Activated CD4-positive, alpha-beta T cell treated with anti-CD3 and anti-CD28 coated beads, Interleukin-2, Interleukin-4, amounts not matched to agents 100 ng/mL and 50 ng/mL, durations not matched to agents 16 hours and 8 hours (primary cell): ENCODE results near the gene KCNJ9.
"Not testable (repeated sequence)": the region's sequence is repeated elsewhere in the genome, so short reads cannot be mapped to it uniquely, and the experiment has no call there.

Experiments used
- DNase-seq: peaks from one replicate; pipeline ENCODE4 v3.0.0-alpha.2; 2020; ENCODE audit warnings: low spot score

The KCNJ9 gene

DNA sequence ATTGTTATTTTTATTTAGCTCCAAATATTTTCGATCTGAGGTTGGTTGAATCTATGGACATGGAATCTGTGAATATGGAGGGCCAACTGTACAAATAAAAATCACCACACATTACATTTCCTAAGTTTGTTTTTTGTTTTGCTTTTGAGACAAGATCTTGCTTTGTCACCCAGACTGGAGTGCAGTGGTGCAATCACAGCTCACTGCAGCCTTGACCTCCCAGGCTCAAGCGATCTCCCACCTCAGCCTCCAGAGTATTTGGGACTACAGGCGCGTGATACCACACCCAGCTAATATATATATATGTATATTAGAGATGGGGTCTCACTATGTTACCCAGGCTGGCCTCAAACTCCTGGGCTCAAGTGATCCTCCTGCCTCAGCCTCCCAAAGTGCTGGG is 45.0 kb downstream of the KCNJ9 start:
- DNase-seq: not testable (repeated sequence)

DNA sequence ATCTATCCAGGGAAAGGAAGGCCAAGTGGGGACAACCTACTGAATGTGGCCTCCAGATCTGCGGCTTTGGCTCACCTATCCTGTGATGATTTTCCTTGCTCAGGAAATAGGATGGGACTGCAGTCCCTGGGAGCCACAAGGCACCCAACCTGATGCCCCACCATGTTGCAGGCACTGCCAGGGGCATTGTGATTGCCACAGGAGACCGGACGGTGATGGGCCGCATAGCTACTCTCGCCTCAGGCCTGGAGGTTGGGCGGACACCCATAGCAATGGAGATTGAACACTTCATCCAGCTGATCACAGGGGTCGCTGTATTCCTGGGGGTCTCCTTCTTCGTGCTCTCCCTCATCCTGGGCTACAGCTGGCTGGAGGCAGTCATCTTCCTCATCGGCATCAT is 46.0 kb downstream of the KCNJ9 start:
- DNase-seq: no peak

DNA sequence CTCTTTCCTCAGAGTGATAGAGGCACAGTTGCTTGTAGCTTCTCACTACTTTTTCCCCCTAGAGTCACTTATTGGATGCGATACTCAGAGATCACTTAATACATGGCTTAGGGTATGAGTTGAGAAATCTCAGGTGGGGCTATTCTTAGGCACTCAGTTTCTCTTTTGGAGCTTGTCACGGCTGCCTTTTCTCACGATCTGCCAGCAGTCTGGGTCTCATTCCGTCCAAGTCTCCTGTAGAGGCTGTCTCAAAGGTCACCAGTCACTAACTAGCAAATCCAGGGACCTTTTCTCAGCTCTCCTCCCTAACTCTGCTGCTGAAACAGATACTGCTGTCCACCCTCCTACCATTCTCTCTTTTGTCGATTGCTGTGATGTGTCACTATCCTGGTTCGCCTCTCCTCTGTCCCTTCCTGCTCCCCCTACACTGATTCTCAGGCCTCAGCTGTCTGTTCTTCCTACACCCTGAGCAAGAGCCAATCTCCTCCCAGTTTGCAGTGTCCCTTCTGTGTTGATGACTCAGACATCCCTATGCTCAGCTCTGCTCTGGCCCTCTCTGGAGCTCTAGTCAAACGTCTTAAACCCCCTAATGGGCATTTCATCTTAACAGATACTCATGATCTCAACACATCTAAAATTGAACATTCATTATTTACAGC is 46.7 kb downstream of the KCNJ9 start:
- DNase-seq: no peak

DNA sequence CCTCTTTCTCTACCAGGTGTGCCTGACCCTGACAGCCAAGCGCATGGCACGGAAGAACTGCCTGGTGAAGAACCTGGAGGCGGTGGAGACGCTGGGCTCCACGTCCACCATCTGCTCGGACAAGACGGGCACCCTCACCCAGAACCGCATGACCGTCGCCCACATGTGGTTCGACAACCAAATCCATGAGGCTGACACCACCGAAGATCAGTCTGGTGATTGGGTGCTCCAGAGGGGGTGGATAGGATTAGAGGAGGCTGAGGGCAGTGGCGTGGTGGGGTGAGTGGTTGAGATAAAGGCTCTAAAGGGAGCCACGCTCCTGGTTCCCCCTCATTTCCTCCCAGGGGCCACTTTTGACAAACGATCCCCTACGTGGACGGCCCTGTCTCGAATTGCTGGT is 47.3 kb downstream of the KCNJ9 start:
- no peak for DNase-seq

DNA sequence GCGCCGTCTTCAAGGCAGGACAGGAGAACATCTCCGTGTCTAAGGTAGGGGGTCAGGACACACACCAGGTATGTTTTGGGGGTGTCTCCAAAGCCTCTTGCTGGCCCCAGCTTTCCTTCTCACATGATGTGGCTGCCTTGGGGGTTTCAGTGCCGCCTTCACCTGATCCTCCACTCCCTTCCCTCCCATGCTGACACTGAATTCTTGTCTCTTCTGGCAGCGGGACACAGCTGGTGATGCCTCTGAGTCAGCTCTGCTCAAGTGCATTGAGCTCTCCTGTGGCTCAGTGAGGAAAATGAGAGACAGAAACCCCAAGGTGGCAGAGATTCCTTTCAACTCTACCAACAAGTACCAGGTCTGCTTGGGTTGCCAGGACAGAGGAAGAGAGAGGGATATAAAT is 47.7 kb downstream of the KCNJ9 start:
- no peak for DNase-seq

DNA sequence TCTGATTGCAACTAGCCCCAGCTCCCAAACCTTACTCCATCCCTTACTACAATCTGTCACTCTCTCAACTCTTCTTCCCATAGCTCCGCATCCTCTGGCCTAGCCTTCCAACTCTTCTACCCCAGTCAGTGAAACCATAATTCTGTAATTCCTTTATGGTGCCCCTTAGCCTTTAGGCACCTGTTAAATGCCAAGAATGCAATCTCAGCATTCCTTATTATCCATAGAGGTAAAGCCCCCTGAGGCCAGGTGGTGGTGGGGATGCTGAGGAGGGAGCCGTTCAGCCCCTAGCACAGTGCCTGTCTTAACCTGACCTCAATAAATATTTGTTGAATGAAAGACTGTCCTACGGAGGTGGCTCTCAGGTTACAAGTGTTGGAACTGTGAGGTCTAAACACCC is 48.2 kb downstream of the KCNJ9 start:
- no peak for DNase-seq

DNA sequence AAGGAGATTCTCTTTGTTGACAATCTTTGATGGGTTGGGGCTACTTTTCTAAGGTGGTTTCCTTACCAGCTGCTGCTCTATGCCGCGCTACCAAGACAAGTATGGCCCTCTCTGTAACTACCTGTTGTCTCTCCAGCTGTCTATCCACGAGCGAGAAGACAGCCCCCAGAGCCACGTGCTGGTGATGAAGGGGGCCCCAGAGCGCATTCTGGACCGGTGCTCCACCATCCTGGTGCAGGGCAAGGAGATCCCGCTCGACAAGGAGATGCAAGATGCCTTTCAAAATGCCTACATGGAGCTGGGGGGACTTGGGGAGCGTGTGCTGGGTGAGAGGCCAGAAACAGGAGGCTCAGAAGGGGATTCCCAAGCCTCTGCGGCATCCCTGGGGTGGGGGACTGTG is 48.6 kb downstream of the KCNJ9 start:
- DNase-seq: no peak

DNA sequence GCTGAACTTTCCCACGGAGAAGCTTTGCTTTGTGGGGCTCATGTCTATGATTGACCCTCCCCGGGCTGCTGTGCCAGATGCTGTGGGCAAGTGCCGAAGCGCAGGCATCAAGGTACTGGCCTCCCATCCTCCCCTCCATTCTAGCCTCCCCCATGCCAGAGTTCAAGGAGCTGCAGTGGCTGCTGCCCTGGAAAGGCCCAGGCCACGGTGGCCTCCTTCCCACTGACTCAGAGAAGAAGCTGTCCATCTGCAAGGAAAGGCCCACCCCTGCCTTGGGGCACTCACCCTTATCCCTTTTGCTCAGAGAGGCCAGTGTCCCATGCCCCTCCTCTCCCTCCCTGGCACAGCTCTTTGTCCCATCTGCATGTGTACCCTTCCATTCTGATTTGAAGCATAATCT is 49.1 kb downstream of the KCNJ9 start:
- no peak for DNase-seq

DNA sequence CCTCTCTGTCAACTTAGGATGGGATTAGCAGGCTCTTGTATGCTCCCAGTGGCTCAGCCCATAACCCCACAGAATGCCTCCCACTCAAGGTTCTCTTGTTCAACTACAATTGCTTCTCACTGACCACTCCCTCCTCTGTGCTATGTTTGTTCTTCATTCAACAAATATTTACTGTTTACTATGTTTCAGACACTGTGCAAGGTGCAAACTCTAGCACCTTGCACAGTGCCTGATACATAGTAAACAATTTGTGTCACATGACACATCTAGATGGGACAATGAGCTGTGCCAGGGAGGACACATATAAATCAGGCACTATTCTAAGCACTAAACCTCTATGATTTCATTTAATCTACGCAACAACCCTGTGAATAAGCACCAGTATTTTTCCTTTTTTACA is 49.6 kb downstream of the KCNJ9 start:
- DNase-seq: no peak

DNA sequence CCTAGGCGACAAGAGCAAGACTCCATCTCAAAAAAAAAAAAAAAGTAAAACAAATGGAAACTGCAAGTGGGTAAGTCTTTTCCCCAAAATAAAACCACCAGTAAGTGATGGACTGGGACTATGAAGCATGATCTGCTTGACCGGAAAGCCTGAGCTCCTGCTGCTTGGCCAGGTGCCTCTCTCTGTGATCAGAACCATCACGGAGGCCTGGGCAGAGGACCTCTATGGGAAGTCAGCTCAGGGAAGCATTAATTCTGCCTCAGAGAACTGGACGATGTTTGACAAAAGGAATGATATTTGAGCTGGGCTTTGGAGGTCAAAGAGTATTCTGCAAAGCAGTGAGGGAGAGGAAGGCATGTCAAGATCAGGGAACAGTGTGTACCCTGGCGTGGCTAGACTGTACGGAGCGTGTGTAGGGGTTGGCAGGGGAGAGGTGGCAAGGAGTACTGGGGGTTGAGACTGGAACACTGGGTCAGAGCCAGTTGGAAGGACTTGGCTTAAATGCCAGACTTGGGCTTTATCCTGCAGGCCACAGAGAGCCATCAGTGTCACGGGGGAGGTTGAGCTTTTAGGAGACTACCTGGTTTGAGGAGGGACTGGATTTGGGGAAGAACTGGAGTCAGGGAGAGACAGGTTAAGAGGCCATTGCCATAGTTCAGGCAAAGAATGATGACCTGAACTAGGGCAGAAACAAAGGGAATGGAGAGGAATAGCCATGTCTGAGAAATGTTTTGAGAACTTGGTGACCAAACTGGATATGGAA is 50.6 kb downstream of the KCNJ9 start:
- no peak for DNase-seq

DNA sequence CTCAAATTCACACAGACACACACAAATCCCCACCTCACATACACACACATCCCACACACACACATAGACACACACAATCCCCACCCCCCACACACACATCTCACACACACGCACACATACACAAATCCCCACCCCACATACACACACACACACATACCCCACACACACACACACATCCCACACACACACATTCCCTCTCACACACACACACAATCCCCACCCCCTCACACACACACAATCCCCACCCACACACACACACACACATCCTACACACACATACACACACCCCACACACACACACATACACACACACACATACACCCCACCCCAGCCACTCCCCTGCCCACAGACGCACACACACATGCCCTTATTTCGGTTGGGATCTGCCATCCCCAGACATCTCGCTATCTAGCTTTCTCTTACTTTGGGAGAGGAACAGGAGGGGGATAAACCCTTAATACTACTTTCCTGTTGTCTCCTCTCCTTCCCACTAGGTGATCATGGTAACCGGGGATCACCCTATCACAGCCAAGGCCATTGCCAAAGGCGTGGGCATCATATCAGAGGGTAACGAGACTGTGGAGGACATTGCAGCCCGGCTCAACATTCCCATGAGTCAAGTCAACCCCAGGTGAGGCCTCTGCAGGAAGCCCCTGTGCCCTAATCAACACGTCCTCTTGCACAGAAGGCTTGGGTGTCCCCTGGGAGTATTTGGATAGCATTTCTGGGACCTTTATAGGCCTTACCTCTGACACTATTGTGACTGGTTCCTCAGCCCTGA is 52.8 kb downstream of the KCNJ9 start:
- no peak for DNase-seq

DNA sequence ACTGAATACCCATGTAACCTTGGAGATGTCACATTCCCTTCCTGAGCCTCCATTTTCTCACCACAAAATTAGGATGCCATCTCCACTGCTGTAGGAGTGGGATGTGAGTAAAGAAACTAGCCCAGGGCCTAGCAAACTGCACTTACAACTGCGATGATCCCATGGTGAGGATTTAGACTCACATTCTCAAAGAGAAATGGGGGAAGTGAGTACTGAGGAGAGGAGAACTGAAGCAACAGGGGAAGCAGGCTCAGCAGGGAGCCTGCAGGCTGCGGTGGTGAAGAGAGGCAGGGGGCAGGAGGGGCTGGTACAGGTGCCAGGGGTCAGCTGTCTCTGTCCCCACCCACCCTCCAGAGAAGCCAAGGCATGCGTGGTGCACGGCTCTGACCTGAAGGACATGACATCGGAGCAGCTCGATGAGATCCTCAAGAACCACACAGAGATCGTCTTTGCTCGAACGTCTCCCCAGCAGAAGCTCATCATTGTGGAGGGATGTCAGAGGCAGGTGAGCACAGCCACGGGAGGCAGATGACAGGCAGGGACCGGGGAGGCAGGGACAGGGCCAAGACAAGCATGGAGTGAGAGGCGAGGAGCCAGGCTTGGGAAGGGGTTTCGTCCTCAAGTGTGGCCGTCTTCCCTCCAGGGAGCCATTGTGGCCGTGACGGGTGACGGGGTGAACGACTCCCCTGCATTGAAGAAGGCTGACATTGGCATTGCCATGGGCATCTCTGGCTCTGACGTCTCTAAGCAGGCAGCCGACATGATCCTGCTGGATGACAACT is 53.6 kb downstream of the KCNJ9 start:
- DNase-seq: no peak

DNA sequence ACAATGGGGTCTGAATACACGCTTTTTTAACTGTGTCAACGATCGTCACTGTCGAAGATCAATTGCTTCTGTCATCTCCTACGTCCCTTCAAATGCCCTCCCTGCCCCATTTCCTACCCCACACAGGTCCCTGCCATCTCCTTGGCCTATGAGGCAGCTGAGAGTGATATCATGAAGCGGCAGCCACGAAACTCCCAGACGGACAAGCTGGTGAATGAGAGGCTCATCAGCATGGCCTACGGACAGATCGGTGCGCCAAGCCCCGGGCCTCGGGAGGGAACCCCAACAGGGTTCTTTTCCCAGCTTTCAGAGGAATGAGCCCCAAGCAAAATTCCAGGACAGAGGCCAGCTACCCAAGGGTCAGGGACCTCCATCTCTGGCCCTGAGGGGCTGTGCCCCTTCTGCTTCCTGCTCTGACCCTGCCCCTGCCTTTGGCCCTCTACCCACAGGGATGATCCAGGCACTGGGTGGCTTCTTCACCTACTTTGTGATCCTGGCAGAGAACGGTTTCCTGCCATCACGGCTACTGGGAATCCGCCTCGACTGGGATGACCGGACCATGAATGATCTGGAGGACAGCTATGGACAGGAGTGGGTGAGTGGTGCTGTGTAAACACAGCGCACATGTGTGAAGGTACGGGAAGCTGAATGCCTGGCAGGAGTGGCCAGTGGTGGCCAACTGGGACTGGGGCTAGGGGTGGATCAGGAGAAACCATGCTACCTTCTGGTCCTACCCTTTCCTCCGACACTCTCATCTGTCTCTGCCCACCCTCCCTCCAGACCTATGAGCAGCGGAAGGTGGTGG is 55.0 kb downstream of the KCNJ9 start:
- DNase-seq: no peak

DNA sequence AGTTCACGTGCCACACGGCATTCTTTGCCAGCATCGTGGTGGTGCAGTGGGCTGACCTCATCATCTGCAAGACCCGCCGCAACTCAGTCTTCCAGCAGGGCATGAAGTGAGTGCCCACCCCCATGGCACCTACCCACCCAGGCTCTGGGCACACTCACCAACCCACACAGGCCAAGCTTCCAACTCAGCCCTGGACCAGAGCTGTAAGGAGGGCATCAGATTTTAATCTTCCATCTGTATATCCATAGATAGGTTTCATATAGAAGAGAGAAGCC is 55.5 kb downstream of the KCNJ9 start:
- no peak for DNase-seq

DNA sequence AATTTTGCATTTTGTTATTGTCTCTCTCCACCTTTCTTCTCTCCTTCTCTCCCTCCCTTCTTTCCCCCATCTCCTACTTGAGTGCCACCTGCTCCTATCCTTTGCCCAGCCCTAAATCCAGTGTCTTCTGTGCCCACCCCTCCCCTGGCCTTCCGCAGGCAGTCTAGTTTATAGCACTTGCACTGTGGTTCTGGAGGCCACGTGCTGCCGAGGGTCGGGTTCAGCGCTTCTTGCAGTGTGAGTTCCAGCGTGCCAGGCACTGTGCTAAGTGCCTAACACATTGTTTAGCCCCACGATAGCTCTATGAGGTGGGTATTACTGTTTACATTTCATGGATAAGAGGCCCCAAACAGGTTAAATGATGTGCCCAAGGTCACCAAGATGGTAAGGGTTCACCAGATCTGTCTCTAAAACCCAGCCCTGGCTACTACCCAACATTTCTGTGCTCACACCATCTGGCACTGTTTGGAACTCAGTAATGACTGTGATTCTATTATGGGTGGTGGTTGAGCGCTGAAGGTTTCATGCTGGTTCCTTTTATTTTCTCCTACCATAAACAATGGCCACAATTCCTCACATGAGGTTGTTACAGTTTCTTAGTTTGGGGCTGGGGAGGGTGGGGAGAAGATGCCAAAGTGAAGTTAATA is 56.0 kb downstream of the KCNJ9 start:
- no peak for DNase-seq

DNA sequence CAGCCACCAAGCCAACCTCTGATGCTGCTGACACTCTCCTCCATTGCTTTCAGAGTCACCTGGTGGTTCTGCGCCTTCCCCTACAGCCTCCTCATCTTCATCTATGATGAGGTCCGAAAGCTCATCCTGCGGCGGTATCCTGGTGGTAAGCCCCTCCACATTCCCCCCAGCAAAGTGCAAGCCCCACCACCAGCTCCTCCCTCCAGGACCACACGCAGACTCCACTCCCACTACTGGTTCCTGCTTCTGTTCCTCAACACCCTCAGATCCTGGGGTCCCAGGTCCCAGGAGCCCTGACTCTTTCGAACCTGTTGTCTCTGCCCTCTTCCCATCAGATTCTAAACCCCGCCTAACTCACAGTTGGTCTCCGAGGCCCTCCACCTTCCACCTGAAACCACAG is 58.5 kb downstream of the KCNJ9 start:
- no peak for DNase-seq
